IMR-90 (cell line): ENCODE measurements around the gene CD244. TPM values are rescaled to one million over a fixed set of nuclear protein-coding genes. Genes with fewer than 3 reads are reported as not detected.

ENCODE experiments used
- ATAC-seq: fragments of 200-7000 bp; cut with Tn5 transposase; 2 replicates; pipeline ENCODE4 v1.9.1; 2020; ENCODE audit warnings: low read depth, mild to moderate bottlenecking, moderate library complexity
- BruUV-seq: library from RNA; stranded (reverse); fragments of 400-500 nt; replicated peaks from 2 replicates; lab custom pipeline; 2021; lab: Mats Ljungman, UMichigan
- CTCF ChIA-PET: fragments of 300-600 bp; formaldehyde crosslinking; extraction: SDS; loops from one replicate; lab custom pipeline; 2021; ENCODE audit warnings: antibody characterized with exemption; lab: Yijun Ruan, JAX
- POLR2A ChIA-PET: fragments of 300-600 bp; sonication (Branson Sonifier 250); formaldehyde crosslinking; loops from one replicate; lab custom pipeline; 2022; ENCODE audit warnings: antibody characterized with exemption; ENCODE audit not compliant: unreplicated experiment; lab: Charles Lee
- DNase-seq: peaks from one replicate; pipeline ENCODE4 v3.0.0; 2013
- H2AFZ ChIP-seq: replicated peaks from 2 replicates; pipeline ENCODE3; 2013; ENCODE audit warnings: low read length, mild to moderate bottlenecking; ENCODE audit not compliant: poor library complexity
- H2AK5ac ChIP-seq: 2 replicates; pipeline ENCODE4 v1.6.1; 2013; ENCODE audit warnings: low read depth, low read length, inconsistent platforms
- H2AK9ac ChIP-seq: replicated peaks from 2 replicates; pipeline ENCODE3; 2013; ENCODE audit warnings: mild to moderate bottlenecking, low read depth, low read length, moderate library complexity; ENCODE audit not compliant: poor library complexity
- H2BK120ac ChIP-seq: 2 replicates; pipeline ENCODE4 v1.6.1; 2013; ENCODE audit warnings: low read depth, low read length, inconsistent platforms
- H2BK15ac ChIP-seq: 3 replicates; pipeline ENCODE4 v1.6.1; 2013; ENCODE audit warnings: low read depth, low read length, inconsistent platforms
- H2BK20ac ChIP-seq: 2 replicates; pipeline ENCODE4 v1.6.1; 2013; ENCODE audit warnings: low read depth, mild to moderate bottlenecking, inconsistent platforms, low read length, moderate library complexity
- H2BK5ac ChIP-seq: 2 replicates; pipeline ENCODE4 v1.6.1; 2013; ENCODE audit warnings: mild to moderate bottlenecking, low read depth, low read length, inconsistent platforms; ENCODE audit not compliant: poor library complexity, severe bottlenecking
- H3K14ac ChIP-seq: replicated peaks from 2 replicates; pipeline ENCODE4 v1.6.1; 2013; ENCODE audit warnings: low read depth, low read length, inconsistent platforms
- H3K18ac ChIP-seq: 2 replicates; pipeline ENCODE4 v1.6.1; 2013; ENCODE audit warnings: low read depth, low read length, control low read depth
- H3K23ac ChIP-seq: 2 replicates; pipeline ENCODE4 v1.6.1; 2013; ENCODE audit warnings: low read depth, low read length, inconsistent platforms
- H3K27ac ChIP-seq: 2 replicates; pipeline ENCODE4 v1.5.1; 2013; ENCODE audit warnings: mild to moderate bottlenecking, control low read depth, low read length; ENCODE audit not compliant: insufficient read depth
- H3K27me3 ChIP-seq: 2 replicates; pipeline ENCODE4 v1.6.1; 2013; ENCODE audit warnings: low read length; ENCODE audit not compliant: control insufficient read depth, insufficient read depth
- H3K36me3 ChIP-seq: 2 replicates; pipeline ENCODE4 v1.6.1; 2013; ENCODE audit warnings: low read length, mixed read lengths; ENCODE audit not compliant: control insufficient read depth, insufficient read depth
- H3K4ac ChIP-seq: 2 replicates; pipeline ENCODE4 v1.6.1; 2013; ENCODE audit warnings: low read depth, low read length, inconsistent platforms
- H3K4me1 ChIP-seq: 2 replicates; pipeline ENCODE4 v1.6.1; 2013; ENCODE audit warnings: low read length, mixed read lengths; ENCODE audit not compliant: control insufficient read depth, insufficient read depth
- H3K4me2 ChIP-seq: 2 replicates; pipeline ENCODE4 v1.6.1; 2013; ENCODE audit warnings: low read depth, mild to moderate bottlenecking, control low read depth, low read length, moderate library complexity
- H3K4me3 ChIP-seq: 2 replicates; pipeline ENCODE4 v1.5.1; 2013; ENCODE audit warnings: low read depth, mild to moderate bottlenecking, control low read depth, low read length, moderate library complexity; ENCODE audit not compliant: insufficient read depth
- H3K56ac ChIP-seq: 2 replicates; pipeline ENCODE4 v1.6.1; 2013; ENCODE audit warnings: low read length, inconsistent platforms; ENCODE audit not compliant: insufficient read depth; ENCODE audit errors: extremely low read depth
- H3K79me1 ChIP-seq, 2 experiments: 2 replicates each; pipeline ENCODE4 v1.6.1; 2013; ENCODE audit warnings: low read length in 2 of 2, inconsistent platforms in 1 of 2, low read depth in 1 of 2
- H3K9ac ChIP-seq: 2 replicates; pipeline ENCODE4 v1.6.1; 2013; ENCODE audit warnings: low read depth, low read length, control low read depth
- H3K9me1 ChIP-seq: 2 replicates; pipeline ENCODE4 v1.6.1; 2013; ENCODE audit warnings: low read length, inconsistent platforms; ENCODE audit not compliant: insufficient read depth
- H3K9me3 ChIP-seq: 2 replicates; pipeline ENCODE4 v1.6.1; 2013; ENCODE audit warnings: low read length; ENCODE audit not compliant: control insufficient read depth, insufficient read depth
- H4K20me1 ChIP-seq: 2 replicates; pipeline ENCODE4 v1.6.1; 2013; ENCODE audit warnings: low read length, inconsistent platforms; ENCODE audit not compliant: insufficient read depth
- H4K5ac ChIP-seq: 2 replicates; pipeline ENCODE4 v1.6.1; 2013; ENCODE audit warnings: mild to moderate bottlenecking, low read depth, low read length, control low read depth
- H4K8ac ChIP-seq, 2 experiments: 2 replicates each; pipeline ENCODE4 v1.6.1; 2013; ENCODE audit warnings: low read depth in 2 of 2, low read length in 2 of 2, control low read depth in 1 of 2, inconsistent platforms in 1 of 2
- H4K91ac ChIP-seq: 2 replicates; pipeline ENCODE4 v1.6.1; 2013; ENCODE audit warnings: low read depth, low read length, inconsistent platforms; ENCODE audit not compliant: insufficient read depth
- ELK1 ChIP-seq: fragments of 150-350 bp; IDR thresholded peaks from 2 replicates; pipeline ENCODE4 v1.6.1; 2016; ENCODE audit warnings: low read depth, mild to moderate bottlenecking, low read length, moderate library complexity, borderline replicate concordance
- MAFK ChIP-seq: IDR thresholded peaks from 2 replicates; pipeline ENCODE4 v1.6.1; 2012; ENCODE audit warnings: low read depth, low read length, improper control_type of control experiment
- RCOR1 ChIP-seq: IDR thresholded peaks from 2 replicates; pipeline ENCODE4 v1.6.1; 2012; ENCODE audit warnings: mild to moderate bottlenecking, low read length, improper control_type of control experiment; ENCODE audit not compliant: insufficient replicate concordance
- WGBS, 2 experiments: methylation state at CpG; one replicate each; pipeline versions ENCODE4 v1.1.5 to v1.1.7; 2013; ENCODE audit warnings: missing lambda C conversion rate in 2 of 2; ENCODE audit not compliant: insufficient read length in 1 of 2; ENCODE audit errors: extremely low coverage in 2 of 2; 5-methylcytosine and 5-hydroxymethylcytosine counted together
- dilution Hi-C: fragments of 300-500 bp; cut with HindIII; formaldehyde crosslinking; loops from one replicate; pipeline ENCODE4 v1.14.3; 2018; ENCODE audit warnings: low sequenced_read_pairs; ENCODE audit not compliant: unreplicated experiment
- in situ Hi-C: fragments of 300-500 bp; cut with MboI; formaldehyde crosslinking; loops from 3 replicates; pipeline ENCODE4 v1.14.3; 2019; ENCODE audit warnings: low sequenced_read_pairs, inconsistent platforms, mixed read lengths
- intact Hi-C: fragments of 100-400 bp; cut with micrococcal nuclease; formaldehyde crosslinking; loops from 2 replicates; pipeline ENCODE4 v1.10.0; 2022
- polyA plus RNA-seq, 3 experiments: library from polyadenylated mRNA; depleted of rRNA; stranded (reverse); fragments of >200 nt; gene quantifications; 2 replicates each; pipeline ENCODE4 v1.2.3, GENCODE V29; 2012; ENCODE audit warnings: low replicate concordance in 1 of 3
- total RNA-seq: library from RNA; depleted of rRNA; stranded (reverse); fragments of >200 nt; gene quantifications from 2 replicates; pipeline ENCODE4 v1.2.3, GENCODE V29; 2012

The CD244 gene
- total and polyA plus RNA-seq, 2 of the 4 experiments (the other 2 are of a cell fraction): not detected

GRCh38 chr1:160807738-160808137 is 54.9 kb downstream of the CD244 start:
- no peak overlapping the region for H4K8ac ChIP-seq
- dilution Hi-C loops: no loop called here
- no peaks in the 10 kb centered on the region for H3K36me3 ChIP-seq
- H3K4me3 ChIP-seq: no peak overlapping the region
- no peak overlapping the region for H3K14ac ChIP-seq
- no peak overlapping the region for H2BK5ac ChIP-seq
- H3K18ac ChIP-seq: no peak overlapping the region
- no peaks in the 10 kb centered on the region for H4K20me1 ChIP-seq
- no peak overlapping the region for H3K4me2 ChIP-seq
- no peak overlapping the region for H3K27ac ChIP-seq
- H4K91ac ChIP-seq: no peak overlapping the region
- H2AK5ac ChIP-seq: no peak overlapping the region
- no peaks in the 10 kb centered on the region for H3K79me1 ChIP-seq
- ATAC-seq: no peak
- WGBS, 2 experiments: 40% methylated on average over 1 of the region's 2 CpGs; no CpG with 5 or more reads in 1 of the 2 experiments
- no peak overlapping the region for H3K56ac ChIP-seq
- no peaks in the 10 kb centered on the region for H3K27me3 ChIP-seq
- H2BK120ac ChIP-seq: no peak overlapping the region
- no peak overlapping the region for H2BK15ac ChIP-seq
- H3K4ac ChIP-seq: no peak overlapping the region
- intact Hi-C loops: no loop called here
- ChIA-PET CTCF (no interaction called here), POLR2A (no interaction called here)
- BruUV-seq: no TSS peak
- in situ Hi-C loops: no loop called here
- no peak overlapping the region for H2AK9ac ChIP-seq
- TF ChIP-seq MAFK: no peak
- TF ChIP-seq RCOR1: no peak
- TF ChIP-seq ELK1: no peak
- DNase-seq: no peak
- H3K9ac ChIP-seq: no peak overlapping the region
- no peak overlapping the region for H2AFZ ChIP-seq
- H3K23ac ChIP-seq: no peak overlapping the region
- H3K4me1 ChIP-seq: no peaks in the 10 kb centered on the region
- H4K5ac ChIP-seq: no peak overlapping the region
- no peaks in the 10 kb centered on the region for H3K9me1 ChIP-seq
- no peak overlapping the region for H2BK20ac ChIP-seq
- 0 out of 2 replicates have a peak, but pooled peaks cover 3% of the 10 kb centered on the region for H3K9me3 ChIP-seq
